PC-9 (cell line): Measurements from ENCODE around the gene MAMDC4.

Experiments
- CTCF ChIP-seq: fragments of 200-600 bp; sonication (generic); conservative IDR thresholded peaks from 2 replicates; pipeline ENCODE4 v1.6.1; 2017; ENCODE audit warnings: mixed run types, antibody characterized with exemption, mild to moderate bottlenecking, moderate library complexity
- EZH2 ChIP-seq: fragments of 200-600 bp; sonication (generic); IDR thresholded peaks from 2 replicates; pipeline ENCODE4 v1.8.0; 2017; ENCODE audit warnings: antibody characterized with exemption, low read depth

DNA sequence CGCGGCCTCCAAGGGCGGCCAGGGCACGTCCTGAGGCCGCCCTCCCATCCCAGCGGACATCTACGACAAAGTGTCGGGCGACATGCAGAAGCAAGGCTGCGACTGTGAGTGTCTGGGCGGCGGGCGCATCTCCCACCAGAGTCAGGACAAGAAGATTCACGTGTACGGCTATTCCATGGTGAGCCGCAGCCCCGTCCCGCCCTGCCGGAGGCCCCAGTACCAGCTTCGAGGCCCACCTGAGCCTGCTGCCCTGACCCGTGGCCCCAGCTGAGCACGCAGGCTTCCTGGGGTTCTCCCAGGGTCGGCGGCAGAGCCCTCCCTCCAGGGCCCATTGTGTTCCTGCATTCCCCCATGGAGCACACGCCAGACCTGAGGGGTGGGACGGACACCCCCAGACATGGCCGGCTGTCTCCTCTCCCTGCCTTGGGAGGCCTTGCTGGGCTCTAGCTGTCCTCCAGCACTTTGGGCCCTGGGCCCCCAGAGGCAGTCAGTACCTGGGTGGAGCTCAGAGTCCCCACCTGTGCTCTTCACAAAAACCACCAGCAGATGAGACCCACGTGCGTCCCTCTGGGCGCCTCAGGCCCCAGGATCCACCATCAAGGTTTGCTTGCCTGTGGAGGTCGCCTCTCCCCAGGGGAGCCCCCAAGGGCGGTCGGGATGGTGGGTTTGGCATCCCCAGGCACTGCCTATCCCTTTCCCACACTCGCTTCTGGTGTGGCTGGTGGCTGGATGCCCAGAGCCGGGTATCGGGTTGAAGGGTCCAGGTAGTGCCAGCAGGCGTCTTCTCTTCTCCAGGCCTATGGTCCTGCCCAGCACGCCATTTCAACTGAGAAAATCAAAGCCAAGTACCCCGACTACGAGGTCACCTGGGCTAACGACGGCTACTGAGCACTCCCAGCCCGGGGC lies 1.9 kb upstream of the MAMDC4 start:
- TF ChIP-seq CTCF (no peak), EZH2 (no peak)
